Ovary (tissue), 3 donors: Measurements from ENCODE around the gene POLR3GL.

Experiments used
- EP300 ChIP-seq: sonication (generic); formaldehyde crosslinking; IDR thresholded peaks from one replicate; pipeline ENCODE4 v1.6.1; 2017; ENCODE audit warnings: antibody characterized with exemption
- POLR2A ChIP-seq: fragments of 450-650 bp; IDR thresholded peaks from one replicate; pipeline ENCODE4 v1.6.1; 2017; ENCODE audit warnings: antibody characterized with exemption, mild to moderate bottlenecking, moderate library complexity
- TF ChIP-seq, protein P1 (sequence below), 3 donors: fragments of 450-650 bp in 2 of 3; fragments of 200-600 bp in 1 of 3; IDR thresholded peaks; one replicate each; pipeline versions ENCODE4 v1.5.1 to v1.8.0; 2016 to 2022; ENCODE audit warnings: antibody characterized with exemption in 3 of 3, mild to moderate bottlenecking in 1 of 3
- donor health status: DM: no; HTN: no; CAD: no.

DNA sequence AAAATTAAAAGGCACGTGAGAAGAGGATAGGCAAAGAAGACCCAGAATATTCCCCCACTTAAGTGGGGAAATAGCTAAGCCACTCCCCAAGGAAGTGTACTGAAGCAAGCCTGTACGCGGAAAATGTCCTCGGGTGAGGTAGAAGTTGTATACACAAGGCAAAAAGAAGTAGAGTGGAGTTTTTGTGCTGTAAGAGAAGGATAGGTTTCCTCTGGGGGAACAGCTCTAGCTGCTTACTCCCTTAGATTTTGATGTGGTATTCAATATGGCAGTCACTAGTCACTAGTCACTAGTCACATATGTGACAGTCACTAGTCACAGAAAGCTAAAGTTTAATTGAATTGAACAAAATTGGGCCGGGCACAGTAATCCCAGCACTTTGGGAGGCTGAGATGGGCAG is 24.3 kb downstream of the POLR3GL start:
- TF ChIP-seq, protein P1, sequence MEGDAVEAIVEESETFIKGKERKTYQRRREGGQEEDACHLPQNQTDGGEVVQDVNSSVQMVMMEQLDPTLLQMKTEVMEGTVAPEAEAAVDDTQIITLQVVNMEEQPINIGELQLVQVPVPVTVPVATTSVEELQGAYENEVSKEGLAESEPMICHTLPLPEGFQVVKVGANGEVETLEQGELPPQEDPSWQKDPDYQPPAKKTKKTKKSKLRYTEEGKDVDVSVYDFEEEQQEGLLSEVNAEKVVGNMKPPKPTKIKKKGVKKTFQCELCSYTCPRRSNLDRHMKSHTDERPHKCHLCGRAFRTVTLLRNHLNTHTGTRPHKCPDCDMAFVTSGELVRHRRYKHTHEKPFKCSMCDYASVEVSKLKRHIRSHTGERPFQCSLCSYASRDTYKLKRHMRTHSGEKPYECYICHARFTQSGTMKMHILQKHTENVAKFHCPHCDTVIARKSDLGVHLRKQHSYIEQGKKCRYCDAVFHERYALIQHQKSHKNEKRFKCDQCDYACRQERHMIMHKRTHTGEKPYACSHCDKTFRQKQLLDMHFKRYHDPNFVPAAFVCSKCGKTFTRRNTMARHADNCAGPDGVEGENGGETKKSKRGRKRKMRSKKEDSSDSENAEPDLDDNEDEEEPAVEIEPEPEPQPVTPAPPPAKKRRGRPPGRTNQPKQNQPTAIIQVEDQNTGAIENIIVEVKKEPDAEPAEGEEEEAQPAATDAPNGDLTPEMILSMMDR (IDR thresholded peaks at IDR 0.05): no peak
- TF ChIP-seq POLR2A (no peak), EP300 (no peak)
